ENCODE data around the gene UBE3D.

UBE3D gene

GRCh38 chr6:82877213-82878195 lies 188.1 kb downstream of the UBE3D start:
- TF ChIP-seq ISL1 (CRISPR knock-in tag; IDR thresholded peaks at IDR 0.05): peak; percentile 84
- TF ChIP-seq ZNF8 (CRISPR knock-in tag; IDR thresholded peaks at IDR 0.05): no peak
- peak; percentile 15; the same call in 1 of the 2 replicates for TF ChIP-seq TOX (CRISPR knock-in tag; IDR thresholded peaks at IDR 0.05; ENCODE audit: borderline replicate concordance)
- TF ChIP-seq ESRRG (CRISPR knock-in tag; IDR thresholded peaks at IDR 0.05): no peak
- ATAC-seq: peak; percentile 62

- peak; percentile 90 for ATAC-seq
- TF ChIP-seq PATZ1 (CRISPR knock-in tag; IDR thresholded peaks at IDR 0.05; ENCODE audit: borderline replicate concordance): no peak
- 0 out of 2 replicates have a peak, but pooled peaks have one; percentile 10 for TF ChIP-seq ISL1 (CRISPR knock-in tag; IDR thresholded peaks at IDR 0.05)
Observed at GRCh38 chr6:82875573-82876185, 190.0 kb downstream of the UBE3D start.

- no peak for TF ChIP-seq TOX (CRISPR knock-in tag; IDR thresholded peaks at IDR 0.05; ENCODE audit: borderline replicate concordance)
- TF ChIP-seq OSR1 (CRISPR knock-in tag; IDR thresholded peaks at IDR 0.05): no peak
- TF ChIP-seq ARNTL (CRISPR knock-in tag; IDR thresholded peaks at IDR 0.05; ENCODE audit: borderline replicate concordance, low read depth): no peak
- no peak for TF ChIP-seq CSRNP3 (CRISPR knock-in tag; IDR thresholded peaks at IDR 0.05)
- TF ChIP-seq RARB (CRISPR knock-in tag; IDR thresholded peaks at IDR 0.05): no peak
- no peak for TF ChIP-seq ZFP30 (CRISPR knock-in tag; IDR thresholded peaks at IDR 0.05)
- TF ChIP-seq ESRRG (CRISPR knock-in tag; IDR thresholded peaks at IDR 0.05): no peak
- TF ChIP-seq ZC3H10 (CRISPR knock-in tag; IDR thresholded peaks at IDR 0.05): no peak
- TF ChIP-seq CREB5 (CRISPR knock-in tag; IDR thresholded peaks at IDR 0.05; ENCODE audit: low read depth): no peak
- TF ChIP-seq GLIS3 (CRISPR knock-in tag; IDR thresholded peaks at IDR 0.05): no peak
- TF ChIP-seq TCF4 (CRISPR knock-in tag; IDR thresholded peaks at IDR 0.05; ENCODE audit: borderline replicate concordance): no peak
- no peak for TF ChIP-seq SNAI2 (CRISPR knock-in tag; IDR thresholded peaks at IDR 0.05)
- TF ChIP-seq ISL1 (CRISPR knock-in tag; IDR thresholded peaks at IDR 0.05): no peak
- no peak for TF ChIP-seq ZNF8 (CRISPR knock-in tag; IDR thresholded peaks at IDR 0.05)
- TF ChIP-seq PPARA (CRISPR knock-in tag; IDR thresholded peaks at IDR 0.05; ENCODE audit: borderline replicate concordance): no peak
- TF ChIP-seq CSDC2 (CRISPR knock-in tag; IDR thresholded peaks at IDR 0.05): no peak
- no peak for TF ChIP-seq ZNF70 (CRISPR knock-in tag; IDR thresholded peaks at IDR 0.05)
- no peak for TF ChIP-seq TSHZ2 (CRISPR knock-in tag; IDR thresholded peaks at IDR 0.05)
- ATAC-seq: no peak
Observed at GRCh38 chr6:82874867-82875266, 190.8 kb downstream of the UBE3D start.

GRCh38 chr6:82872185-82872584 lies 193.5 kb downstream of the UBE3D start:
- no peak for ATAC-seq
- TF ChIP-seq GLIS3 (CRISPR knock-in tag; IDR thresholded peaks at IDR 0.05) (no peak), ARNTL (CRISPR knock-in tag; IDR thresholded peaks at IDR 0.05; ENCODE audit: borderline replicate concordance, low read depth) (no peak), CSRNP3 (CRISPR knock-in tag; IDR thresholded peaks at IDR 0.05) (no peak), ZNF70 (CRISPR knock-in tag; IDR thresholded peaks at IDR 0.05) (no peak), SNAI2 (CRISPR knock-in tag; IDR thresholded peaks at IDR 0.05) (no peak), CSDC2 (CRISPR knock-in tag; IDR thresholded peaks at IDR 0.05) (no peak), ESRRG (CRISPR knock-in tag; IDR thresholded peaks at IDR 0.05) (no peak), ZC3H10 (CRISPR knock-in tag; IDR thresholded peaks at IDR 0.05) (no peak), TCF4 (CRISPR knock-in tag; IDR thresholded peaks at IDR 0.05; ENCODE audit: borderline replicate concordance) (no peak)

All from SK-N-SH treated with all-trans-retinoic acid at 6 μM for 48 hours (cell line).